H1 (cell line): ENCODE data around the gene HGD. TPM values are rescaled to one million over a fixed set of nuclear protein-coding genes. Genes with fewer than 3 reads are reported as not detected.
A peak's percentile ranks its signal among the peaks of the same experiment; 100 is the strongest.

ENCODE experiments used
- CTCF ChIA-PET: fragments of 300-600 bp; sonication (Branson Sonifier 250); formaldehyde crosslinking; loops from one replicate; lab custom pipeline; 2021; ENCODE audit not compliant: partially characterized antibody; lab: Charles Lee
- POLR2A ChIA-PET: fragments of 300-600 bp; sonication (Branson Sonifier 250); formaldehyde crosslinking; loops from one replicate; lab custom pipeline; 2021; ENCODE audit warnings: inconsistent platforms; ENCODE audit not compliant: partially characterized antibody; lab: Charles Lee
- DNase-seq, 2 experiments: peaks; one replicate each; pipeline versions ENCODE4 v3.0.0 to v3.0.0-alpha.2; 2010 to 2022; ENCODE audit warnings: low spot score in 2 of 2, low read depth in 1 of 2, mixed read lengths in 1 of 2
- FAIRE-seq: peaks from 2 replicates; lab custom pipeline; 2011; peaks lifted over from hg19 to GRCh38; lab: Jason Lieb, UNC
- H2AFZ ChIP-seq: 2 replicates; pipeline ENCODE4 v1.8.1; 2012; ENCODE audit warnings: low read length, inconsistent platforms
- H2AK5ac ChIP-seq: 2 replicates; pipeline ENCODE4 v1.6.1; 2013; ENCODE audit warnings: low read depth, low read length
- H2BK120ac ChIP-seq: replicated peaks from 2 replicates; pipeline ENCODE3; 2013; ENCODE audit warnings: low read depth, low read length, inconsistent platforms
- H2BK12ac ChIP-seq: 2 replicates; pipeline ENCODE4 v1.6.1; 2013; ENCODE audit warnings: low read depth, low read length
- H2BK15ac ChIP-seq: 2 replicates; pipeline ENCODE4 v1.6.1; 2013; ENCODE audit warnings: low read length
- H2BK20ac ChIP-seq: 2 replicates; pipeline ENCODE4 v1.6.1; 2013; ENCODE audit warnings: low read length
- H2BK5ac ChIP-seq: 2 replicates; pipeline ENCODE4 v1.6.1; 2013; ENCODE audit warnings: low read depth, low read length
- H3K14ac ChIP-seq: 2 replicates; pipeline ENCODE4 v1.6.1; 2013; ENCODE audit warnings: inconsistent platforms; ENCODE audit not compliant: insufficient read length
- H3K18ac ChIP-seq: 2 replicates; pipeline ENCODE4 v1.6.1; 2013; ENCODE audit warnings: low read length; ENCODE audit errors: extremely low read depth
- H3K23ac ChIP-seq: 2 replicates; pipeline ENCODE4 v1.6.1; 2013; ENCODE audit warnings: inconsistent platforms; ENCODE audit not compliant: insufficient read length
- H3K23me2 ChIP-seq: 2 replicates; pipeline ENCODE4 v1.6.1; 2013; ENCODE audit warnings: low read depth, low read length
- H3K27ac ChIP-seq: 2 replicates; pipeline ENCODE4 v1.6.1; 2011; ENCODE audit warnings: low read depth, low read length, inconsistent platforms
- H3K27me3 ChIP-seq, 4 experiments: replicated peaks in 1 of 4; 1 replicate in 1 of 4; 2 replicates in 3 of 4; pipeline versions ENCODE4 v1.6.1 to v1.8.1; 2011 to 2013; ENCODE audit warnings: low read length in 3 of 4, mild to moderate bottlenecking in 3 of 4, inconsistent platforms in 2 of 4, mixed read lengths in 2 of 4, moderate library complexity in 1 of 4; ENCODE audit not compliant: control insufficient read depth in 3 of 4, insufficient read depth in 3 of 4; ENCODE audit errors: extremely low read depth in 1 of 4
- H3K36me3 ChIP-seq, 4 experiments: 2 replicates each; pipeline versions ENCODE4 v1.6.1 to v1.8.1; 2011 to 2013; ENCODE audit warnings: mild to moderate bottlenecking in 4 of 4, low read length in 3 of 4, moderate library complexity in 2 of 4, control low read depth in 1 of 4, inconsistent platforms in 1 of 4; ENCODE audit not compliant: insufficient read depth in 4 of 4, control insufficient read depth in 2 of 4
- H3K4ac ChIP-seq: replicated peaks from 2 replicates; pipeline ENCODE3; 2013; ENCODE audit warnings: low read length, low read depth, mixed read lengths, inconsistent platforms; ENCODE audit not compliant: insufficient read length
- H3K4me1 ChIP-seq, 4 experiments: replicated peaks in 1 of 4; 1 replicate in 1 of 4; 2 replicates in 3 of 4; pipeline versions ENCODE4 v1.6.1 to v1.8.1; 2011 to 2013; ENCODE audit warnings: low read length in 3 of 4, inconsistent platforms in 2 of 4, mixed read lengths in 1 of 4; ENCODE audit not compliant: insufficient read depth in 4 of 4, control insufficient read depth in 3 of 4
- H3K4me2 ChIP-seq, 2 experiments: 2 replicates each; pipeline versions ENCODE4 v1.6.1 to v1.8.1; 2011 to 2013; ENCODE audit warnings: low read depth in 2 of 2, low read length in 2 of 2, control low read depth in 1 of 2, inconsistent platforms in 1 of 2, mild to moderate bottlenecking in 1 of 2; ENCODE audit not compliant: insufficient read depth in 1 of 2
- H3K4me3 ChIP-seq, 4 experiments: fragments of 200-600, 300-600 bp in 1 of 4; sonication (generic), shearing (Covaris generic), sonication (Bioruptor Twin) in 1 of 4; 2 replicates each; pipeline versions ENCODE4 v1.5.1 to v1.8.1; 2011 to 2016; ENCODE audit warnings: low read length in 4 of 4, low read depth in 3 of 4, control low read depth in 2 of 4, inconsistent platforms in 2 of 4, mild to moderate bottlenecking in 2 of 4, mixed read lengths in 1 of 4, moderate library complexity in 1 of 4; ENCODE audit not compliant: insufficient read depth in 2 of 4; ENCODE audit errors: extremely low read depth in 1 of 4
- H3K56ac ChIP-seq: replicated peaks from 2 replicates; pipeline ENCODE3; 2013; ENCODE audit warnings: low read depth, mild to moderate bottlenecking, mixed read lengths, low read length, inconsistent platforms; ENCODE audit not compliant: insufficient read length
- H3K79me1 ChIP-seq: 2 replicates; pipeline ENCODE4 v1.6.1; 2013; ENCODE audit warnings: low read depth, low read length, control low read depth
- H3K79me2 ChIP-seq, 2 experiments: 2 replicates each; pipeline versions ENCODE4 v1.6.1 to v1.8.1; 2012 to 2013; ENCODE audit warnings: low read length in 2 of 2, mild to moderate bottlenecking in 2 of 2, inconsistent platforms in 1 of 2; ENCODE audit not compliant: insufficient read depth in 2 of 2, control insufficient read depth in 1 of 2
- H3K9ac ChIP-seq, 4 experiments: replicated peaks in 1 of 4; 1 replicate in 1 of 4; 2 replicates in 3 of 4; pipeline versions ENCODE4 v1.6.1 to v1.8.1; 2011 to 2013; ENCODE audit warnings: low read depth in 3 of 4, low read length in 3 of 4, control low read depth in 2 of 4, mild to moderate bottlenecking in 2 of 4, moderate library complexity in 2 of 4, inconsistent platforms in 1 of 4; ENCODE audit errors: extremely low read depth in 1 of 4
- H3K9me3 ChIP-seq, 2 experiments: 2 replicates each; pipeline versions ENCODE4 v1.6.1 to v1.8.1; 2012 to 2013; ENCODE audit warnings: mild to moderate bottlenecking in 2 of 2, moderate library complexity in 2 of 2, control low read depth in 1 of 2, inconsistent platforms in 1 of 2, low read depth in 1 of 2, low read length in 1 of 2, mixed read lengths in 1 of 2; ENCODE audit not compliant: insufficient read depth in 2 of 2
- H4K20me1 ChIP-seq, 2 experiments: replicated peaks in 1 of 2; 2 replicates each; pipeline versions ENCODE3 to v1.8.1; 2011 to 2013; ENCODE audit warnings: inconsistent platforms in 2 of 2, low read length in 2 of 2, mild to moderate bottlenecking in 1 of 2; ENCODE audit not compliant: insufficient read depth in 2 of 2, control insufficient read depth in 1 of 2
- H4K5ac ChIP-seq: 2 replicates; pipeline ENCODE4 v1.6.1; 2013; ENCODE audit warnings: low read length, low read depth, mixed read lengths, inconsistent platforms; ENCODE audit not compliant: insufficient read length
- H4K8ac ChIP-seq: 2 replicates; pipeline ENCODE4 v1.8.0; 2013; ENCODE audit warnings: mild to moderate bottlenecking, moderate library complexity, low read length, inconsistent platforms; ENCODE audit not compliant: insufficient read depth; ENCODE audit errors: extremely low read depth
- H4K91ac ChIP-seq: replicated peaks from 2 replicates; pipeline ENCODE3; 2013; ENCODE audit warnings: low read length, mixed read lengths, inconsistent platforms; ENCODE audit not compliant: insufficient read length
- BACH1 ChIP-seq: IDR thresholded peaks from 2 replicates; pipeline ENCODE4 v1.6.1; 2012; ENCODE audit warnings: low read length, improper control_type of control experiment
- KDM1A ChIP-seq: fragments of 200-600, 300-600 bp; sonication (generic); IDR thresholded peaks from 2 replicates; pipeline ENCODE4 v1.7.1; 2016; ENCODE audit warnings: mild to moderate bottlenecking, low read length, borderline replicate concordance
- MAFK ChIP-seq: IDR thresholded peaks from 2 replicates; pipeline ENCODE4 v1.6.1; 2012; ENCODE audit warnings: low read depth, mild to moderate bottlenecking, improper control_type of control experiment, low read length
- POLR2A ChIP-seq, 2 experiments: IDR thresholded peaks; 1 replicate in 1 of 2; 2 replicates in 1 of 2; pipeline ENCODE4 v1.6.1; 2011; ENCODE audit warnings: low read depth in 2 of 2, low read length in 2 of 2, mild to moderate bottlenecking in 2 of 2; ENCODE audit errors: control extremely low read depth in 1 of 2
- TAF1 ChIP-seq: IDR thresholded peaks from 2 replicates; pipeline ENCODE4 v1.6.1; 2011; ENCODE audit warnings: mild to moderate bottlenecking, low read depth, low read length
- WGBS, 2 experiments: shearing (Covaris generic) in 1 of 2; methylation state at CpG; one replicate each; pipeline versions ENCODE4 v1.1.6 to v1.1.7; 2013 to 2015; ENCODE audit warnings: low lambda C conversion rate in 2 of 2, mixed read lengths in 2 of 2, inconsistent platforms in 1 of 2, low coverage in 1 of 2, missing lambda C conversion rate in 1 of 2; ENCODE audit not compliant: insufficient replicate concordance in 2 of 2, insufficient coverage in 1 of 2, insufficient read length in 1 of 2; ENCODE audit errors: extremely low coverage in 1 of 2, missing lambda C conversion rate in 1 of 2; 5-methylcytosine and 5-hydroxymethylcytosine counted together
- polyA plus RNA-seq, 7 experiments: library from polyadenylated mRNA; depleted of rRNA in 3 of 7; stranded (reverse) in 5 of 7; unstranded in 2 of 7; fragments of >200 nt in 5 of 7; fragments of 200-250 nt in 2 of 7; gene quantifications; 1 replicate in 5 of 7; 2 replicates in 1 of 7; 4 replicates in 1 of 7; pipeline versions ENCODE4 v1.2.1 to v1.2.3, GENCODE V29; 2011 to 2013; ENCODE audit warnings: missing spikeins in 2 of 7, mixed read lengths in 2 of 7
- total RNA-seq: library from RNA; stranded (reverse); fragmentation: NEBNext Ultra II Directional; extraction: Animal tissue kit (Norgen Biotek cat#: 25700); gene quantifications from 2 replicates; pipeline ENCODE4 v1.2.1, GENCODE V29; 2021
- TF ChIP-seq, protein P1 (sequence below): IDR thresholded peaks from 2 replicates; pipeline ENCODE4 v1.6.1; 2012; ENCODE audit warnings: low read length, inconsistent platforms

HGD gene
- total and polyA plus RNA-seq, 2 of the 8 experiments (the other 6 are each of a cell fraction or from before 2014, with no cell fraction given) = 0.11 TPM; not detected in 1

DNA sequence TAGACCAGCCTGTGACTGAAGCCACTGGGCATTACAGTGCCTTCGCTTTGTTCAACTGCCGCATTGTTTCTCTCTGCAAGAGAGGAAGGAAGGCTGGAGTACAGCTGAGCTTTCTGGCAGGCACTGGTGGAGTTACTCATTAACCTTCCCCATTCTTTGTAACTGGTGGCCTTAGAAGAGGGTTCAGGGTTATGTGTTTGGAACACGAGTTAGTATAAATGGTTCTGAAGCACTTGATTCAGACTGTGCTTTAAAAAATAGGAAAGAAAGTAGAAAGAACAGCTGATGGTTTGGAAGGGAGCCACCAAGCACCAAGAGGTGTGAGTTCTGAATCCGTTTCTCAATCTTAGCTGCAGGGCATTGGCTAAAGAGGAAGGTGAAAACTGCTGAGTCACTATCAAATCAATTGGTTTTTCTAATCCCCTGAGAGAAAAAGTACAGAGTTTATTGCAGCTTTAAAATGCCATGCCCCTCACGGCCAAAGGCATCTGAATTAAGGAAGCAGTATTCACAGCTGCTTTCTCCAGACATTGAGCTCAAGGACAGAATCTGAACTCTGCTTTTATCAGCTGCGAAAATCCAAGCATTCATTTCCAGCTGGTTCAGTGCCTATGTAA, 3.6 kb downstream of the HGD start:
- DNase-seq = no peak

More for the DNA sequence above, 3.6 kb downstream of the HGD start:
- H3K23ac ChIP-seq = no peak overlapping the region
- H2BK20ac ChIP-seq = peak overlapping the region; percentile 96; the same call in 1 of the 2 replicates
- no peaks in the 10 kb centered on the region; a peak in 1 of 8 replicates for H3K36me3 ChIP-seq
- no peak overlapping the region for H4K8ac ChIP-seq
- no peak overlapping the region; the same call in 1 of the 2 replicates for H2BK12ac ChIP-seq
- 36% methylated on average over 6 of the region's 6 CpGs; no CpG with 5 or more reads in 1 of the 2 experiments for WGBS, 2 experiments
- peak overlapping the region; percentile 57; the same call in 1 of the 2 replicates for H2BK5ac ChIP-seq
- H3K14ac ChIP-seq = no peak overlapping the region
- H3K4me1 ChIP-seq = peaks cover 2 to 29% (median 3%) of the 10 kb centered on the region in 4 experiments; a peak in 6 of 7 replicates
- H2BK120ac ChIP-seq = peak overlapping the region; percentile 51
- POLR2A ChIA-PET = interaction anchor here (0.6 to 1.5 kb wide), 5 partner anchors 18 to 240 kb away, joined by 3 to 4 read pairs (median 3); partner anchors contain the start of genes GTF2E1 and RABL3
- no peak overlapping the region for H2AK5ac ChIP-seq
- no peak overlapping the region for H2AFZ ChIP-seq
- H3K4ac ChIP-seq = no peak overlapping the region
- no peak overlapping the region for H3K56ac ChIP-seq
- H3K4me2 ChIP-seq = peak overlapping the region in 1 of 2 experiments; percentile 12; a peak in 2 of 4 replicates
- no peak overlapping the region for H4K5ac ChIP-seq
- no peaks in the 10 kb centered on the region for H4K20me1 ChIP-seq
- no peak overlapping the region for H3K18ac ChIP-seq
- H3K9ac ChIP-seq = peak overlapping the region in 1 of 4 experiments; percentile 8; a peak in 2 of 7 replicates
- no peaks in the 10 kb centered on the region for H3K79me2 ChIP-seq
- TF ChIP-seq TAF1 (peak; percentile 59), POLR2A (IDR thresholded peaks at IDR 0.05; ENCODE audit: control extremely low read depth in 1 of 2, low read depth in 2 of 2, low read length in 2 of 2) (peak in 1 of 2 experiments; percentile 44; a peak in 2 of 3 replicates), KDM1A (no peak), MAFK (peak; percentile 94), BACH1 (peak; percentile 98)
- TF ChIP-seq, protein P1, sequence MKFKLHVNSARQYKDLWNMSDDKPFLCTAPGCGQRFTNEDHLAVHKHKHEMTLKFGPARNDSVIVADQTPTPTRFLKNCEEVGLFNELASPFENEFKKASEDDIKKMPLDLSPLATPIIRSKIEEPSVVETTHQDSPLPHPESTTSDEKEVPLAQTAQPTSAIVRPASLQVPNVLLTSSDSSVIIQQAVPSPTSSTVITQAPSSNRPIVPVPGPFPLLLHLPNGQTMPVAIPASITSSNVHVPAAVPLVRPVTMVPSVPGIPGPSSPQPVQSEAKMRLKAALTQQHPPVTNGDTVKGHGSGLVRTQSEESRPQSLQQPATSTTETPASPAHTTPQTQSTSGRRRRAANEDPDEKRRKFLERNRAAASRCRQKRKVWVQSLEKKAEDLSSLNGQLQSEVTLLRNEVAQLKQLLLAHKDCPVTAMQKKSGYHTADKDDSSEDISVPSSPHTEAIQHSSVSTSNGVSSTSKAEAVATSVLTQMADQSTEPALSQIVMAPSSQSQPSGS = no peak
- H3K27ac ChIP-seq = peak overlapping the region; percentile 74; the same call in 1 of the 2 replicates
- H3K27me3 ChIP-seq = no peaks in the 10 kb centered on the region
- no peaks in the 10 kb centered on the region for H3K79me1 ChIP-seq
- H3K23me2 ChIP-seq = no peaks in the 10 kb centered on the region
- H4K91ac ChIP-seq = no peak overlapping the region
- no peaks in the 10 kb centered on the region for H3K9me3 ChIP-seq
- peak; percentile 76 for FAIRE-seq
- H2BK15ac ChIP-seq = no peak overlapping the region
- CTCF ChIA-PET = interaction anchor here (0.5 to 1.1 kb wide), 2 partner anchors 24 to 91 kb away, joined by 3 to 4 read pairs; no protein-coding TSS in a partner anchor
- no peak overlapping the region for H3K4me3 ChIP-seq
